ENCODE measurements around the gene RLF. TPM values are rescaled to one million over a fixed set of nuclear protein-coding genes. Genes with fewer than 3 reads are reported as not detected.
"Not testable (repeated sequence)": the region's sequence is repeated elsewhere in the genome, so short reads cannot be mapped to it uniquely, and the experiment has no call there.

The RLF gene
- polyA plus RNA-seq, 1 donor from 2014 or later: 8.0 TPM

GRCh38 chr1:40151457-40152079, 9.6 kb upstream of the RLF start:
- peaks cover 11 to 22% (median 18%) of the 10 kb centered on the region in 3 donors for H3K4me1 Mint-ChIP-seq
- no peak overlapping the region for H3K4me3 Mint-ChIP-seq
- H3K27ac Mint-ChIP-seq: no peak overlapping the region
- no peaks in the 10 kb centered on the region for H3K27me3 Mint-ChIP-seq
- H3K9me3 Mint-ChIP-seq: no peaks in the 10 kb centered on the region
- H3K36me3 Mint-ChIP-seq: no peaks in the 10 kb centered on the region

GRCh38 chr1:40153073-40153770, 8.0 kb upstream of the RLF start:
- Mint-ChIP-seq H3K9me3 (no peaks in the 10 kb centered on the region), H3K4me3 (peak overlapping the region; percentile 65 to 89 (median 77)), H3K27ac (peak overlapping the region in 2 of 3 donors; percentile 94), H3K27me3 (no peaks in the 10 kb centered on the region), H3K36me3 (no peaks in the 10 kb centered on the region), H3K4me1 (peaks cover 11 to 22% (median 18%) of the 10 kb centered on the region in 3 donors)

GRCh38 chr1:40155135-40155534, 6.1 kb upstream of the RLF start:
- H3K4me3 Mint-ChIP-seq: no peak overlapping the region

GRCh38 chr1:40155910-40156309, 5.3 kb upstream of the RLF start:
- H3K27me3 Mint-ChIP-seq: no peaks in the 10 kb centered on the region
- H3K4me1 Mint-ChIP-seq: peaks cover 14 to 24% (median 22%) of the 10 kb centered on the region in 3 donors
- no peaks in the 10 kb centered on the region for H3K36me3 Mint-ChIP-seq
- H3K4me3 Mint-ChIP-seq: no peak overlapping the region
- H3K9me3 Mint-ChIP-seq: no peaks in the 10 kb centered on the region
- no peak overlapping the region for H3K27ac Mint-ChIP-seq

More at GRCh38 chr1:40155135-40155534, 6.1 kb upstream of the RLF start:
- Mint-ChIP-seq H3K9me3 (no peaks in the 10 kb centered on the region), H3K4me1 (peaks cover 11 to 22% (median 18%) of the 10 kb centered on the region in 3 donors), H3K27me3 (no peaks in the 10 kb centered on the region), H3K27ac (no peak overlapping the region), H3K36me3 (no peaks in the 10 kb centered on the region)

- Mint-ChIP-seq H3K36me3 (no peaks in the 10 kb centered on the region), H3K27me3 (no peaks in the 10 kb centered on the region), H3K4me1 (peaks cover 11 to 24% (median 17%) of the 10 kb centered on the region in 3 donors), H3K27ac (peak overlapping the region in 1 of 3 donors; percentile 98), H3K4me3 (no peak overlapping the region), H3K9me3 (no peaks in the 10 kb centered on the region)
Observed at GRCh38 chr1:40160806-40161124, 422 bp upstream of the RLF start.

GRCh38 chr1:40161888-40162397, 756 bp downstream of the RLF start:
- Mint-ChIP-seq H3K36me3 (no peaks in the 10 kb centered on the region), H3K4me3 (no peak overlapping the region), H3K27ac (no peak overlapping the region), H3K27me3 (no peaks in the 10 kb centered on the region), H3K4me1 (peaks cover 15 to 29% (median 21%) of the 10 kb centered on the region in 3 donors), H3K9me3 (no peaks in the 10 kb centered on the region)

- no peak overlapping the region for H3K27ac Mint-ChIP-seq
- no peaks in the 10 kb centered on the region for H3K9me3 Mint-ChIP-seq
- H3K4me3 Mint-ChIP-seq: no peak overlapping the region
- no peaks in the 10 kb centered on the region for H3K36me3 Mint-ChIP-seq
- peaks cover 15 to 37% (median 24%) of the 10 kb centered on the region in 3 donors for H3K4me1 Mint-ChIP-seq
- no peaks in the 10 kb centered on the region for H3K27me3 Mint-ChIP-seq
Observed at GRCh38 chr1:40162753-40163441, 1.7 kb downstream of the RLF start.

GRCh38 chr1:40167317-40167716, 6.1 kb downstream of the RLF start:
- Mint-ChIP-seq H3K4me1 (peaks cover 6 to 38% (median 18%) of the 10 kb centered on the region in 3 donors), H3K4me3 (no peak overlapping the region), H3K27me3 (no peaks in the 10 kb centered on the region), H3K9me3 (no peaks in the 10 kb centered on the region), H3K36me3 (no peaks in the 10 kb centered on the region), H3K27ac (no peak overlapping the region)

- no peaks in the 10 kb centered on the region for H3K9me3 Mint-ChIP-seq
- H3K4me3 Mint-ChIP-seq: no peak overlapping the region
- no peaks in the 10 kb centered on the region for H3K27me3 Mint-ChIP-seq
- H3K36me3 Mint-ChIP-seq: no peaks in the 10 kb centered on the region
- peaks cover 12 to 25% (median 18%) of the 10 kb centered on the region in 3 donors for H3K4me1 Mint-ChIP-seq
- no peak overlapping the region for H3K27ac Mint-ChIP-seq
Observed at GRCh38 chr1:40171036-40171435, 9.8 kb downstream of the RLF start.

GRCh38 chr1:40174788-40175187, 13.6 kb downstream of the RLF start:
- Mint-ChIP-seq H3K4me3 (peak overlapping the region in 1 of 4 donors; percentile 5), H3K4me1 (peaks cover 25 to 33% (median 27%) of the 10 kb centered on the region in 3 donors), H3K9me3 (no peaks in the 10 kb centered on the region), H3K27me3 (no peaks in the 10 kb centered on the region), H3K27ac (no peak overlapping the region), H3K36me3 (peaks cover 5% of the 10 kb centered on the region)

GRCh38 chr1:40176989-40177388, 15.8 kb downstream of the RLF start:
- H3K4me1 Mint-ChIP-seq: peaks cover 30 to 34% (median 33%) of the 10 kb centered on the region in 3 donors
- H3K4me3 Mint-ChIP-seq, H3K27me3 Mint-ChIP-seq, H3K9me3 Mint-ChIP-seq, H3K27ac Mint-ChIP-seq, H3K36me3 Mint-ChIP-seq: not testable (repeated sequence)

- no peak overlapping the region for H3K27ac Mint-ChIP-seq
- peak overlapping the region in 1 of 4 donors; percentile 3 for H3K4me3 Mint-ChIP-seq
- no peaks in the 10 kb centered on the region for H3K27me3 Mint-ChIP-seq
- H3K36me3 Mint-ChIP-seq: peaks cover 5% of the 10 kb centered on the region
- peaks cover 38 to 43% (median 39%) of the 10 kb centered on the region in 3 donors for H3K4me1 Mint-ChIP-seq
- no peaks in the 10 kb centered on the region for H3K9me3 Mint-ChIP-seq
Observed at GRCh38 chr1:40178200-40178599, 17.0 kb downstream of the RLF start.

- Mint-ChIP-seq H3K4me3 (no peak overlapping the region), H3K36me3 (peaks cover 5% of the 10 kb centered on the region), H3K27ac (peak overlapping the region in 1 of 3 donors; percentile 75), H3K4me1 (peaks cover 41 to 50% (median 43%) of the 10 kb centered on the region in 3 donors), H3K27me3 (no peaks in the 10 kb centered on the region), H3K9me3 (no peaks in the 10 kb centered on the region)
Observed at GRCh38 chr1:40179496-40180089, 18.4 kb downstream of the RLF start.

- Mint-ChIP-seq H3K27me3 (peaks cover 2% of the 10 kb centered on the region), H3K9me3 (no peaks in the 10 kb centered on the region), H3K27ac (no peak overlapping the region), H3K4me1 (peaks cover 43 to 52% (median 50%) of the 10 kb centered on the region in 3 donors), H3K4me3 (no peak overlapping the region), H3K36me3 (peaks cover 5% of the 10 kb centered on the region)
Observed at GRCh38 chr1:40183055-40183710, 22.0 kb downstream of the RLF start.
